Left ventricle myocardium superior (tissue), 1 donor: ENCODE measurements around the gene SLC9A1. TPM values are rescaled to one million over a fixed set of nuclear protein-coding genes. Genes with fewer than 3 reads are reported as not detected.
A peak's percentile ranks its signal among the peaks of the same experiment; 100 is the strongest.

Source experiments
- ATAC-seq: fragments of 200-7000 bp; cut with Tn5 transposase; one replicate; pipeline ENCODE4 v1.9.1; 2020; ENCODE audit warnings: mild to moderate bottlenecking, moderate library complexity
- DNase-seq: peaks from one replicate; pipeline ENCODE4 v3.0.0-alpha.2; 2020
- intact Hi-C: fragments of 100-400 bp; cut with micrococcal nuclease; formaldehyde crosslinking; loops from one replicate; pipeline ENCODE4 v1.11.0; 2022
- total RNA-seq: library from RNA; stranded (reverse); fragmentation: NEBNext Ultra II Directional; extraction: Animal tissue kit (Norgen Biotek cat#: 25700); gene quantifications from one replicate; pipeline ENCODE4 v1.2.1, GENCODE V29; 2021
- donor health status: DM: no; HTN: yes; CAD: no; lungs with severe emphysema.

Gene SLC9A1
- total RNA-seq, 1 donor from 2014 or later: 23.1 TPM

GRCh38 chr1:27113861-27114260 lies 41.1 kb downstream of the SLC9A1 start:
- DNase-seq (no peak), ATAC-seq (no peak)
- intact Hi-C loops: no loop called here

GRCh38 chr1:27111626-27112573 lies 43.0 kb downstream of the SLC9A1 start:
- ATAC-seq: peak; percentile 86
- peak; percentile 75 for DNase-seq
- intact Hi-C loops: no loop called here

DNA sequence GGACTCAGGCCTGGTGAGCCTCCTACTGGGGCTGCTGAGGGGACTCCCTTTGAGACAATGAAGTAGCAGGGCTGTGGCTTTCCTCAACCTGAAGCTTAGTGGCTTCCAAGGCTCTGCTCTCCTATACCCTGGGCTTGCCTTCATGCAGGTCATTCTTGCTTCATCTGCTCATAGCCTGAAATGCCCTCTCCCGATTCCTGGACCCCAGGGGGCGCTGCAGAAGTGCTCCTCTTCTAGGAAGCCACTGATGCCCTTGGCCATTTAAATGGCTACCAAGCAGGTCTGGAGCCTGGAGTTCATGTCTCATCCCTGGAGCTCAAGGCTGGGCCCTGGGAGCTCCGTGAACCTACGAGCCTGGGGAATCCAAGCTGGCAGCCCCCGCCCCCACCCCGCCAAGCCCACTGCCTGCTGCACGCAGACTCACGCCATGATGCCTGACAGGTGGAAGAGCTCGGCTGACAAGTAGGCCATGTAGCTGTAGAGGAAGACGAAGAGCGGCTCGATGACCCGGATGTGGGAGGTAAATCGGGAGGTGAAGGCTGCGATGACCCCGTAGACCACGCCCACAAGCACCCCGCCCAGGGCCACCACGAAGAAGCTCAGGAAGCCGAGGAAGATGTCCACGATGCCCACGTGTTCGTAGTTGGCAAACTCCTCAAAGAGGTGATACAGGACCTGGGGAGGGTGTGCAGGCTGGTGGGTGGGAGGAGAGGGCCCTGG lies 45.7 kb downstream of the SLC9A1 start:
- intact Hi-C loops: no loop called here
- ATAC-seq (no peak), DNase-seq (no peak)

GRCh38 chr1:27108588-27108987 lies 46.3 kb downstream of the SLC9A1 start:
- ATAC-seq: no peak
- DNase-seq: no peak
- intact Hi-C loops: no loop called here

- no peak for ATAC-seq
- no peak for DNase-seq
- intact Hi-C loops: no loop called here
Observed at GRCh38 chr1:27106561-27107323, 48.2 kb downstream of the SLC9A1 start.

GRCh38 chr1:27105018-27105417 lies 49.9 kb downstream of the SLC9A1 start:
- DNase-seq (no peak), ATAC-seq (no peak)
- intact Hi-C loops: no loop called here

- DNase-seq (no peak), ATAC-seq (no peak)
- intact Hi-C loops: loop anchor here (5.0 kb wide), 2 partner anchors 94 to 179 kb away; no protein-coding TSS in a partner anchor
Observed at GRCh38 chr1:27103498-27103897, 51.4 kb downstream of the SLC9A1 start.

DNA sequence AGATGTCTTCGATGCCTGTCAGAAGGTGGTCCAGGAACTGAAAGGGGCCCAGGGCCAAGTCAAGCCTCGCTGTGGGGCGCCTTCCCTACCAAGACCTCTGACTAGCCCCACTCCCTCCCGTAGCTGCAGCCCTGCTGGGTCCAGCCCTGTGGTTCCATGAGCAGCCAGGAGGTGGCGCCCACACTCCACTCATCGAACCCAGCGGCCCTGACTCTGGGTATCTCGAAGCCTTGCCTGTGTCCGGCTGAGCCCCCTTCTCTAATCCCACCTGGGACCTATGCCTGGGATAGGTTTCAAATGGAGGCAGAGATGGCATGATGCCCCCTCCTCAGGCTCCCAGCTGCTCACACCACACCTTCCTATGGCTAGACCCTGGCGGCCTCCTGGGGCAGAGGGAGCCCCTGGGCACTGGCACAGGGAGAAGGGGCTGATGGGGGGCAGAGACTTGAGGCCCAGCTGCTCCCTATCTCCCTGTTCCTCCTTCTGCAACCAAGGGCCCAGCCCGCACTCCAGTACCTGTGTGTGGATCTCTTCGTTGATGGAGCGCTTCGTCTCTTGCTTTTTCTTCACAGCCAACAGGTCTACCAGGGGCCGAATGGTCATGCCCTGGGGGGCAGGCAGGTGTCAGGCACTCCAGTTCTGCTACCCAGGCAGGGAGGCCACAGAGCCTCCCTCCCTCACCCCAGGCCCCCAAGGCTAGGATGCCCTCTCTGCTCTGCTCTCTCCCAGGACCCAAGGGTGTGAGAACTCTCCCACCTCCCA lies 52.0 kb downstream of the SLC9A1 start:
- DNase-seq: peak; percentile 87
- peak; percentile 49 for ATAC-seq
- intact Hi-C loops: loop anchor here (5.0 kb wide), 2 partner anchors 94 to 179 kb away; no protein-coding TSS in a partner anchor

GRCh38 chr1:27102134-27102706 lies 52.7 kb downstream of the SLC9A1 start:
- DNase-seq (no peak), ATAC-seq (no peak)
- intact Hi-C loops: loop anchor here (5.0 kb wide), 2 partner anchors 95 to 180 kb away; no protein-coding TSS in a partner anchor

DNA sequence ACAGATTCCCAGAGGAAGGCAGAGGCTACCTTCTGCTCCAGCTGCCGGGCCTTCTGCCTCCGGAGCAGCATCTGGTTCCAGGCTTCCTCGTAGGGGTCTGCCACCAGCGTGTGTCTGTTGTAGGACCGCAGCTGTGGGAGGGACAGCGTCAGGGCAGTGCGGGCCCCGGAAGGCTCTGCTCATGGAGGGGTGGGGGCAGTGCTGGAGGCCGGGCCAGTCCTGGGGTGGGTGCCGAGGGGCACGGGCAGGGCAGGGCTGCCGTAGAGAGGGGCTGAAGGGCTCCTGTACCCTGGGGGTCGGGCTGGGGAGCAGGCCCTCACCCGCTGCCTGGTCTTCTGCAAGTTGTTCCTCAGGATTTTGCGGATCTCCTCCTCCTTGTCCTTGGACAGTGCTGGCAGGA lies 53.2 kb downstream of the SLC9A1 start:
- DNase-seq (no peak), ATAC-seq (no peak)
- intact Hi-C loops: loop anchor here (5.0 kb wide), 2 partner anchors 96 to 181 kb away; no protein-coding TSS in a partner anchor

DNA sequence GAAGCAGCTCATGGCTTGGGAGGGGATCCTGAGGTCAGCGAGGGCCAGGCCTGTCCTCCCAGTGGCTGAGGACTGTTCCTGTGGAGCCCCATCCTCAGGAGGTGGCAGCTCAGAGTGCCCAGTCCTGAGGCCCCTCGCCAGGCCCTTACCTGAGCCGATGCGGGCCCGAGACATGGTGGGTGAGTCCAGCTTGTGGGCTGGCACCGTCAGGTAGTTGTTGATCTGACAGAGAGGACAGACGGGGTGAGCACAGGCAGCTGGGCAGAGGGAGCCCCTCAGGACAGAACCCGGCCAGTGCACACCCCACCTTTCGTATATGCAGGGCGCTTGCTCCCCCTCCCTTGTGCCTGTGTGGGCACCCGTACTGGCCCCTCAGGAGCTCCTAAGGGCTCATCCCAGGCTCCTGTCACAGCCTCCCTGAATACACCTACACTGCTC lies 53.9 kb downstream of the SLC9A1 start:
- DNase-seq (no peak), ATAC-seq (no peak)
- intact Hi-C loops: loop anchor here (5.0 kb wide), 2 partner anchors 96 to 181 kb away; no protein-coding TSS in a partner anchor

DNA sequence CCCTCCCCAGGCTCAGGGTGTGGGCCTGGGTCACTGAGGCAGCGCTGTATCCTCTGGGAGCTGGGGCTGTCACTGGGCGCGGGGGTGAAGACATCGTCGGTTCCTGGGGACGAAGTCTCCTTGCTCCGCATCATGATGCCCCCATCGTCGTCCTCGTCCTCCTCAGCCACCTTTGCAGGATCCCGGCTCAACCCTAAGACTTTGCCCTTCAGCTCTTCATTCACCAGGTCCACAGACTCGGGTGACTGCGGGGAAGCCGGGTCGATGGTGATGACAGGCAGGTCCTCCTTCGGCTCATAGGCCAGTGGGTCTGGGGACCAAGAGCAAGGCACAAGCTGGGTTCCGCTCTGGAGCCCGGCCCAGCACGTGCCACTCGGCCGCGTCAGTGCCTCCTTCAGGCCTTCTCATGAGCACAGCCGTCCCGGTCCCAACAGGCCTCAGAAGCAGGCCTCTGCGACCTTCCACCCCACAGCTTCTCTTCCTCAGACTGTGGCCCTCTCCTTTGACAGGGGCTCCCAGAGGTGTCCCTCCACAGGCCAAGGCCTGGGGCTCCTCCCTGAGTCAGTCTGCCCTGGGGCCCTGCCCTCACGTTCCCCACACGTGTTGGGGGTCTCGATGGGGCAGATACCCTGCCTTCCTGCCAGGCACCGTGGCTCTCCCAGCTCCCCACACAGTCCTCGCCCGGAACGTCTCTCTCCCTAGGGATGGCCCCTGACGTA lies 54.4 kb downstream of the SLC9A1 start:
- ATAC-seq: no peak

DNA sequence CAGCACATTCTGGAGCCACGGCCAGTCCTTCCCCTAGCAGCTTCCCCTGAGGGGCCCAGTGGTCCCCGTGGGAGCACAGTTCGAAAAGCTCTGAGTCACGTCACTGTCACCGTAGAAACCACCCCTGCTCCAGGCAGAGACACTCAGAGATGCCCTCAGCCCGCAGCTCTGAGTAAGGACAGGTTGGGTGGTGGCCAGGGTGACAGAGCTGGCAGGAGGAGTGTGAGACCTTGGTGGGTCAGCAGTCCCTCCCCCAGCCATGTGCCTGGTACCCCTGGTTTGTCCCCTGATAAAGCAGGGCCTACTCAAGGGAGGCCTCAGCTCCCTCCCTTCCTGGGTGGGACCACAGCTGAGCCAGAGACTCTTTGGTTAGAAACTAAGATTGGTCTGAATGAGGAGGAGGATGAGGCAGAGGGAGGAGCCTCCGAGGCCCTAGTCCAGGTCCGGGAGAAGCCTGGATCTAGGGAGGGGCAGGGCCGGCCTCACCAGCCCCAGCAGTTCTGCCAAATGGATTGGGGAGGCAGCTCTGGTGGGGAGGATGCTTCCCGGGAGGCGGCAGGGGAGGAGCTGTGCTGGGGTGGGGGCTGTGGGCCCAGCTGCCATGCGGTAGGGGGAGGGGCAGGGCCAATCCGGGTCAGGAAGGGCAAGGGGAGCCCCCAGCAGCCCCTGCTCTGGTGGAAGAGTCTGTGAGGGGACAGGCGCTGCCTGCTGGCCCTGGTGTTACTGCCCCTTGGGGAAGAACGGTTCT lies 55.2 kb downstream of the SLC9A1 start:
- peak; percentile 72 for ATAC-seq
- DNase-seq: peak; percentile 82
- intact Hi-C loops: loop anchor here (2.0 to 5.0 kb wide), 4 partner anchors 55 to 183 kb away; no protein-coding TSS in a partner anchor

More for the DNA sequence above, 54.4 kb downstream of the SLC9A1 start:
- peak; percentile 45 for DNase-seq
- intact Hi-C loops: loop anchor here (5.0 kb wide), 2 partner anchors 97 to 182 kb away; no protein-coding TSS in a partner anchor

GRCh38 chr1:27099135-27099586 lies 55.8 kb downstream of the SLC9A1 start:
- intact Hi-C loops: loop anchor here (2.0 to 5.0 kb wide), 2 partner anchors 54 to 102 kb away; no protein-coding TSS in a partner anchor
- DNase-seq: peak; percentile 64
- peak; percentile 42 for ATAC-seq

GRCh38 chr1:27098431-27099134 lies 56.3 kb downstream of the SLC9A1 start:
- intact Hi-C loops: loop anchor here (2.0 to 5.0 kb wide), 2 partner anchors 54 to 101 kb away; no protein-coding TSS in a partner anchor
- peak; percentile 70 for DNase-seq
- peak; percentile 64 for ATAC-seq
